ENCODE results near the gene IQCB1.
"Not testable (repeated sequence)": the region's sequence is repeated elsewhere in the genome, so short reads cannot be mapped to it uniquely, and the experiment has no call there.

The IQCB1 gene

DNA sequence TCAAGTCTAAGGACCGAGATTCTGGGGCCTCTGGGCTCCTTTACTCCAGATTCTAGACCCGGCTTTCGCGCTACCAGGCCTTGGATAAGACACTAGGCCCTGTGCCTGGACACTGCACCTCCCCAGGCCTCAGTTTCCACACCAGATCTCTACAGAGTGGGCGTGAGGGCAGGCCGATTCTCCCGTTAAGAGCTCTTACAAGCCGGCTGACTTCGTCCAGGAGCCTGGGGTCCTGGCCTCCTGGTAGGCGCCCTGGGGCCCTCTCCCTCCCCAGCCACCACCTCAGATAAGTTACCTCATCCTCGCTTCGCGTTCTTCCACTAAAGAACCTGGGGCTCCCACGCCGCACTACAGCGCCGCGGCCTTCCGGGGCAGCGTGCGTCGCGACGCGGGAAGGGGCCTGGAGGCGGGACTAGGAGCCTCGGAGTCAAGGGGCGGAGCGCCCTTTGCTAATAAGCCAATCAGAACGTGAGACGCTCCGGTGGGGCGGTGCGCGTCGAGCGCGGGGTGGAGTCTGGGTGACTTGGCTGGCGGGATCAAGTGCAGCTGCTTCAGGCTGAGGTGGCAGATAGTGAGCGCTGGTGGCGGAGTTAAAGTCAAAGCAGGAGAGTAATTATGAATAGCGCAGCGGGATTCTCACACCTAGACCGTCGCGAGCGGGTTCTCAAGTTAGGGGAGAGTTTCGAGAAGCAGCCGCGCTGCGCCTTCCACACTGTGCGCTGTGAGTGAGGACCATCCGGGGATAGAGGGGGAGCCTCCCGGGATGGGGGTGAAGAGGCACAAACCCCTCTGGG is at the start of gene IQCB1, which contains the start of gene EAF2:
Gene IQCB1 (minus strand): TSS at position 390 of the 794 bp plus-strand sequence. CDS start 6,100 bp downstream, outside the sequence.
Gene EAF2 (plus strand): TSS at position 539 of the 794 bp plus-strand sequence. CDS start 77 bp downstream, at position 616.
- DNase-seq: peak; percentile 96

- DNase-seq: no peak
These were observed 48.6 kb upstream of the IQCB1 start for GRCh38 chr3:121883507-121883906.

DNA sequence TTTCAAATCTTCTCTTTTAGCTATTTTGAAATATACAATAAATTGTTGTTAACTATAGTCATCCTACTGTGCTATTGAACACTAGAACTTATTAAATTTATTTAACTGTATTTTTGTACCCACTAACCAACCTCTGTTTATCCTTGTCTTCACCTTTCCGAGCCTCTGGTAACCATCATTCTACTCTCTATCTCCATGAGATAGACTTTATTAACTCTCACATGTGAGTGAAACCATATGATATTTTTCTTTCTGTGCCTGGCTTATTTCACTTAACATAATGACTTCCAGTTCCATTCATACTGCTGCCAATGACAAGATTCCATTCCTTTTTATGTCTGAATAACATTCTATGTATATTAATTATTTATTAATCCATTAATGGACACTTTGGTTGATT is 43.6 kb upstream of the IQCB1 start:
- DNase-seq: no peak

DNA sequence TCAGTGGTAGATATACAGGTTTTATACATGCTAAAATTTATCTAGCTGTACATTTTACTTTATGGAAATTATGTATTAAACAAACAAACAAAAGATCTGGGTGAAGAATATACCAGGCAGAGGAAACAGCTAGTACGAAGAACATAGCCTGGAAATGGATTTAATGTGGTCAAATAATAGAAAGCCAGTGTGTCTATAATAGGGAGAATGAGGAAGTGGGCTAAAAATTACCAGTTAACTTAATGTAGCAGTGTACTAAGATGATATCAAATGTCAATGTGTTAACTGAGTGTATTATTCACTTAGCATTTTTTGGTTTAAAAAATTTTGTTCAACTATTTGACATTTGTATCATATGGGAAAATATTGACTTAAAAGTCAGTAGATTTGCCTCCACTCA is 36.6 kb upstream of the IQCB1 start:
- DNase-seq: no peak

- no peak for DNase-seq
These were observed 35.9 kb upstream of the IQCB1 start for GRCh38 chr3:121870717-121871116.

GRCh38 chr3:121869736-121870135 is 34.9 kb upstream of the IQCB1 start:
- no peak for DNase-seq

- DNase-seq: no peak
These were observed 28.9 kb upstream of the IQCB1 start for GRCh38 chr3:121863801-121864200.

GRCh38 chr3:121863247-121863646 is 28.4 kb upstream of the IQCB1 start:
- DNase-seq: not testable (repeated sequence)

DNA sequence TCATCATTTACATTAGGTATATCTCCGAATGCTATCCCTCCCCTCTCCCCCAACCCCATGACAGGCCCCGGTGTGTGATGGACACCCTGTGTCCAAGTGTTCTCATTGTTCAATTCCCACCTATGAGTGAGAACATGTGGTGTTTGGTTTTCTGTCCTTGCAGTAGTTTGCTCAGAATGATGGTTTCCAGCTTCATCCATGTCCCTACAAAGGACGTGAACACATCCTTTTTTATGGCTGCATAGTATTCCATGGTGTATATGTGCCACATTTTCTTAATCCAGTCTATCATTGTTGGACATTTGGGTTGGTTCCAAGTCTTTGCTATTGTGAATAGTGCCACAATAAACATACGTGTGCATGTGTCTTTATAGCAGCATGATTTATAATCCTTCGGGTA is 22.9 kb upstream of the IQCB1 start:
- not testable (repeated sequence) for DNase-seq

DNA sequence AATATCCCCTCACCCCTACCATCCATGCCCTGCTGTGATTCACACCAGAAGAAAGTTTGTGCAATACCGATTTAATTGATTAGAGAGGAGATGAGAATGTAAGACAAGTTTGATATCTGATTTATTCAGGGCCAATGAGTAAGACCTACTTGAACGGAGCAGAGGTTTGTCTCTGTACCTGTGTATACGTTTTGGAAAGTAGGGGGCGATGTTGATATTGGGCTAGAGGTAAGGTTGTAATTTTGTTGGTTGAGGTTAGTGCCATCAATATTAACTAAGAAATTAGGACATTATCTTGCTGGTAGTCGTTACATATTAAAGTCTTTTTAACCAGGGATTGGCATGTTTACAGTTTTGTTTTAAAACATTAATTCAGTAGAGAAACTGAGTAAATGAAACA is 20.7 kb upstream of the IQCB1 start:
- DNase-seq: peak; percentile 6

GRCh38 chr3:121852256-121852655 is 17.4 kb upstream of the IQCB1 start:
- no peak for DNase-seq

GRCh38 chr3:121844892-121845291 is 10.0 kb upstream of the IQCB1 start:
- no peak for DNase-seq

DNA sequence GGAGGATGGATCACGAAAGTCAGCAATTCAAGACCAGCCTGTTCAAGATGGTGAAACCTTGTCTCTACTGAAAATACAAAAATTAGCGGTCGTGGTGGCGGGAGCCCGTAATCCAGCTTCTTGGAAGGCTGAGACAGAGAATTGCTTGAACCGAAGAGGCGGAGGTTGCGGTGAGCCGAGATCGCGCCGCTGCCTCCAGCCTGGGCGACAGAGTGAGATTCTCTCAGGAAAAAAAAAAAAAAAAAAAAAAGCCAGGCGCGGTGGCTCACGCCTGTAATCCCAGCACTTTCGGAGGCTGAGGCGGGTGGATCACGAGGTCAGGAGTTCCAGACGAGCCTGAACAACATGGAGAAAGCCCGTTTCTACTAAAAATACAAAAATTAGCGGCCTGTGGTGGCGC is 5.1 kb upstream of the IQCB1 start:
- no peak for DNase-seq

- no peak for DNase-seq
These were observed 1.6 kb upstream of the IQCB1 start for GRCh38 chr3:121836481-121836880.

GRCh38 chr3:121836064-121836463 is 1.2 kb upstream of the IQCB1 start:
- DNase-seq: no peak

- peak; percentile 50 for DNase-seq
These were observed 573 bp upstream of the IQCB1 start for GRCh38 chr3:121835465-121835801.

DNA sequence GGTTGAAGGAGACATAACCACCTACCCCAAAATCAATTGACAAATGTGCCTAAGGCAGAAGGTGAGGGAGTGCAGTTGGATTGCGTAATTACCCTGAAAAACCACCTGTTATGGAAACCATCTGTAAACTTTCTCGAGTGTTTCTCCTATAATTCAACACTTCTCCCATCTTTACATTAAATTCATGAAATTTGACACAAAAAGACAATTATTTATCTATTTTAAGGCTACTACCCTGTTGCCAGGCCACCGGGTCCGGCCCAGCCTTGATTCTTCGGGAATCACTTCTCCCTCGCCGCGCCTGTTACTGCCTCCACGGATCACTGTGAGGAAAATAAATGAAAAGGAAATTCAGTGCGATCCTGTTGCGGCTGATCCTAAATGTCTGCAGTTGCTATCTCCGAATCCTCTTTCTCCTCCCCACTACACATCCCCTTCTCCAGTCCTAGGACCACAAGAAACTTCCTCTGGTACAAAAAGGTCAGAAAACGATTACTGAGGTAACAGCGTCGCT is 646 bp downstream of the IQCB1 start:
- peak; percentile 41 for DNase-seq

- DNase-seq: no peak
These were observed 11.9 kb downstream of the IQCB1 start for GRCh38 chr3:121822973-121823372.

DNA sequence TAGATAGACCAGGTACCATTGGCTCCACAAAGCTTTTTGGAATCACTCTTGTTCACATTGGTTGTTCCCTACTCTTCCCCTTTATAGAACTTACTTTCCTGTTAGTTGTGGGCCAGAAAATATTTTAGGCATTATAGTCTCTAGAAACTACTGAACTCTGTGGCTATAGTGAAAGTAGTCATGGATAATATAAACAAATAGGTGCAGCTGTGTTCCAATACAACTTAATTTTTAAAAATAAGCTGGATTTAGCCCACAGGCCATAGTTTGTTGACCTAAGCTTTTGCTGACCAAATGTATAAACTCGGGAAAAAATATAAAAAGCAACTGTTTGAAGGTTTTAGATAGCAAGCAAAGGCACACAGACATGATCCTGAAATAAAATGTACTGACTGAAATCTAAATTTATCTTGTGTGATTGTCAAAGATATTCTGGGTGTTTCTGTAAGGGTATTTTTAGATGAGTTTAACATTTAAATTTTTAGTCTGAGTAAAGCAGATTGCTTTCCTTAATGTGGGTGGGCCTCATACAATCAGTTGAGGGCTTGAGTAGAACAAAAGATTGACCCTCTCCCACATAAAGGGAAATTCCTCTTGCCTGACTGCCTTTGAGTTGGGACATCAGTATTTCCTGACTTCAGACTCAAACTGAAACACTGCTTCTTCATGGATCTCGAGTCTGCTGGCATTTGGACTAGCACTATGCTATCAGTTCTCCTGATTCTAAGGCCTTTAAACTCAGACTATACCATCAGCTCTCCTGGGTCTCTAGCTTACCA is 13.2 kb downstream of the IQCB1 start:
- DNase-seq: no peak

GRCh38 chr3:121819236-121819635 is 15.6 kb downstream of the IQCB1 start:
- no peak for DNase-seq

- DNase-seq: no peak
These were observed 16.3 kb downstream of the IQCB1 start for GRCh38 chr3:121818578-121818977.

GRCh38 chr3:121817753-121818152 is 17.1 kb downstream of the IQCB1 start:
- DNase-seq: no peak

DNA sequence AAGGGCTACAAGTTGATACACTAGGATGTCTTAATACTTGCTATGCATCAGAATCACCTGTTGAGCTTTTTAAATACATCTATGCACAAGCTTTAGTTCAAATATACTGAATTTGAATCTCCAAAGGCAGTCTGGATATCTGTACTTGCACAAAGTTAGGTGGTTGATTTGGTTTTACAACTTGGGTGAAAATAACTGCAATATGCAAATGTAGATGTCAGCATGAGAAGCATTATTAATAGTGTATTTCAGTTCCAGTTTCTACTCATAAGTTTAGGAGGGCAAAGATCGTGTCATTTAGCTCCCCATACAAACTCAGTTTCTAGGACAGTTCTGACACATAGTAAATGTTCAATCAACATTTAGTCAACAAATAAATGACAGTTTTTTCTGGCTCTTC is 25.6 kb downstream of the IQCB1 start:
- no peak for DNase-seq

DNA sequence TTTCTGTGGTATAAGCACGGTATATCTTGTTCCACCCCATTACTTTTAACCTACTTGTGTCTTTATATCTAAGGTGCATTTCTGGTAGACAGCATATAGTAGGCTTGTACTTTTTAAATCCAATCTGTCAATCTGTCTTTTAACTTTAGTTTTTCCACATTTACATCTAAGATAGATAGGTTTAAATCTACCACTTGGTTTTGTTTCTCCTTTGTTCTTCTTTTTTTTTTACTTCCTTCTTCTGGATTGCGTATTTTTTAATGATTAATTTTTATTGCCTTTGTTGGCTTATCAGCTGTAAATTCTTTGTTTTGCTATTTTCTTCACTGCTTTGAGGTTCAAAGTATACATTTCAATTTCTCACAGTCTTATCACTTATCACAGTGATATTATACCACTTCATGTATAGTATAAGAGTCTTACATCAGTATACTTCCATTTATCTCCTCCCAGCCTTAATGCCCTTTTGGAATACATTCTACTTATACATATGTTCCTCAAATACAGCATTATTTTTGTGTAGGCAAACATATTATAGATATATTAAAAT is 31.0 kb downstream of the IQCB1 start:
- no peak for DNase-seq
